HEK293 (cell line): ENCODE data around the gene NDUFB10.
A peak's percentile ranks its signal among the peaks of the same experiment; 100 is the strongest.

ENCODE experiments used
- CTCF ChIA-PET: fragments of 350-600 bp; formaldehyde crosslinking; extraction: SDS; loops from one replicate; lab custom pipeline; 2021; ENCODE audit warnings: antibody characterized with exemption; lab: Yijun Ruan, JAX
- POLR2A ChIA-PET: fragments of 300-600 bp; formaldehyde crosslinking; extraction: SDS; loops from one replicate; lab custom pipeline; 2020; ENCODE audit warnings: antibody characterized with exemption, inconsistent platforms; lab: Yijun Ruan, JAX
- H3K27ac ChIP-seq: fragments of 200-500 bp; sonication (Bioruptor generic); 2 replicates; pipeline ENCODE4 v1.5.1; 2014; ENCODE audit warnings: low read depth, low read length, control low read depth, inconsistent platforms; ENCODE audit errors: extremely low read depth
- H3K36me3 ChIP-seq, 2 experiments: fragments of 200-500 bp in 1 of 2; sonication (Bioruptor generic) in 1 of 2; 1 replicate in 1 of 2; 2 replicates in 1 of 2; pipeline ENCODE4 v1.5.1; 2014 to 2017; ENCODE audit warnings: inconsistent platforms in 2 of 2, low read length in 2 of 2; ENCODE audit not compliant: control insufficient read depth in 2 of 2, insufficient read depth in 1 of 2
- H3K4me1 ChIP-seq: fragments of 200-500 bp; sonication (Bioruptor generic); 2 replicates; pipeline ENCODE4 v1.5.1; 2014; ENCODE audit warnings: mild to moderate bottlenecking, low read length, inconsistent platforms; ENCODE audit not compliant: control insufficient read depth, insufficient read depth
- H3K4me3 ChIP-seq: 2 replicates; pipeline ENCODE4 v1.5.1; 2011; ENCODE audit warnings: low read depth, mild to moderate bottlenecking, control low read depth, low read length, moderate library complexity
- H3K9me3 ChIP-seq: fragments of 200-500 bp; sonication (Bioruptor generic); 2 replicates; pipeline ENCODE4 v1.5.1; 2014; ENCODE audit warnings: low read depth, low read length, inconsistent platforms; ENCODE audit not compliant: control insufficient read depth, insufficient read depth
- AEBP2 ChIP-seq: fragments of 450-650 bp; formaldehyde crosslinking; IDR thresholded peaks from 2 replicates; pipeline ENCODE4 v1.5.1; 2016; ENCODE audit warnings: missing biosample characterization, missing genetic modification characterization, borderline replicate concordance
- BCL11B ChIP-seq: fragments of 450-650 bp; formaldehyde crosslinking; IDR thresholded peaks from 2 replicates; pipeline ENCODE4 v1.5.1; 2016; ENCODE audit warnings: low read depth, missing biosample characterization, missing genetic modification characterization
- EGR2 ChIP-seq: fragments of 450-650 bp; formaldehyde crosslinking; IDR thresholded peaks from 2 replicates; pipeline ENCODE4 v1.5.1; 2016; ENCODE audit warnings: low read depth, missing biosample characterization, missing genetic modification characterization
- HOXC10 ChIP-seq: sonication (generic); formaldehyde crosslinking; IDR thresholded peaks from 2 replicates; pipeline ENCODE4 v1.8.1; 2023; ENCODE audit warnings: mild to moderate bottlenecking, missing genetic modification reagents
- OSR2 ChIP-seq: fragments of 450-650 bp; formaldehyde crosslinking; IDR thresholded peaks from 2 replicates; pipeline ENCODE4 v1.5.1; 2016; ENCODE audit warnings: missing biosample characterization, missing genetic modification characterization
- ZBTB20 ChIP-seq: fragments of 450-650 bp; formaldehyde crosslinking; IDR thresholded peaks from 2 replicates; pipeline ENCODE4 v1.5.1; 2016; ENCODE audit warnings: missing biosample characterization, missing genetic modification characterization
- ZFHX2 ChIP-seq: fragments of 450-650 bp; formaldehyde crosslinking; conservative IDR thresholded peaks from 2 replicates; pipeline ENCODE4 v1.5.1; 2016; ENCODE audit warnings: missing biosample characterization, missing genetic modification characterization
- ZNF10 ChIP-seq: fragments of 450-650 bp; formaldehyde crosslinking; IDR thresholded peaks from 2 replicates; pipeline ENCODE4 v1.5.1; 2017; ENCODE audit warnings: missing biosample characterization, missing genetic modification characterization
- ZNF112 ChIP-seq: fragments of 450-650 bp; formaldehyde crosslinking; IDR thresholded peaks from 2 replicates; pipeline ENCODE4 v1.5.0; 2017; ENCODE audit warnings: missing biosample characterization, missing genetic modification characterization
- ZNF155 ChIP-seq: fragments of 450-650 bp; formaldehyde crosslinking; IDR thresholded peaks from 2 replicates; pipeline ENCODE4 v1.5.1; 2016; ENCODE audit warnings: missing biosample characterization, missing genetic modification characterization
- ZNF157 ChIP-seq: fragments of 450-650 bp; formaldehyde crosslinking; IDR thresholded peaks from 2 replicates; pipeline ENCODE4 v1.5.1; 2016; ENCODE audit warnings: missing biosample characterization, missing genetic modification characterization
- ZNF16 ChIP-seq: fragments of 450-650 bp; formaldehyde crosslinking; IDR thresholded peaks from 2 replicates; pipeline ENCODE4 v1.5.1; 2016; ENCODE audit warnings: low read depth, missing biosample characterization, missing genetic modification characterization
- ZNF404 ChIP-seq: fragments of 450-650 bp; formaldehyde crosslinking; IDR thresholded peaks from 2 replicates; pipeline ENCODE4 v1.5.1; 2017; ENCODE audit warnings: missing biosample characterization, missing genetic modification characterization
- ZNF501 ChIP-seq: fragments of 450-650 bp; formaldehyde crosslinking; IDR thresholded peaks from 2 replicates; pipeline ENCODE4 v1.5.1; 2016; ENCODE audit warnings: missing biosample characterization, missing genetic modification characterization
- ZNF654 ChIP-seq: fragments of 450-650 bp; formaldehyde crosslinking; IDR thresholded peaks from 2 replicates; pipeline ENCODE4 v1.5.1; 2016; ENCODE audit warnings: low read depth, missing biosample characterization, missing genetic modification characterization
- ZNF692 ChIP-seq: fragments of 450-650 bp; formaldehyde crosslinking; IDR thresholded peaks from 2 replicates; pipeline ENCODE4 v1.5.1; 2016; ENCODE audit warnings: missing biosample characterization, missing genetic modification characterization
- ZSCAN16 ChIP-seq: fragments of 450-650 bp; formaldehyde crosslinking; IDR thresholded peaks from 2 replicates; pipeline ENCODE4 v1.5.1; 2016; ENCODE audit warnings: missing biosample characterization, missing genetic modification characterization
- ZSCAN23 ChIP-seq: fragments of 450-650 bp; formaldehyde crosslinking; IDR thresholded peaks from 2 replicates; pipeline ENCODE4 v1.5.1; 2016; ENCODE audit warnings: missing biosample characterization, missing genetic modification characterization
- ZSCAN30 ChIP-seq: fragments of 450-650 bp; IDR thresholded peaks from 2 replicates; pipeline ENCODE4 v1.5.1; 2018; ENCODE audit warnings: missing biosample characterization, mild to moderate bottlenecking, missing genetic modification characterization, moderate library complexity
- ZSCAN4 ChIP-seq: fragments of 450-650 bp; formaldehyde crosslinking; IDR thresholded peaks from 2 replicates; pipeline ENCODE4 v1.5.1; 2017; ENCODE audit warnings: missing biosample characterization, missing genetic modification characterization

NDUFB10 gene

GRCh38 chr16:1945559-1946391 is 13.6 kb upstream of the NDUFB10 start:
- no peak for TF ChIP-seq ZNF16
- no peak for TF ChIP-seq ZNF692 (tag by site-specific recombination)
- no peak for TF ChIP-seq HOXC10 (CRISPR knock-in tag)
- 0 out of 2 replicates have a peak, but pooled peaks have one; percentile 27 for TF ChIP-seq EGR2 (tag by site-specific recombination)
- TF ChIP-seq ZBTB20: no peak
- TF ChIP-seq ZNF10 (tag by site-specific recombination): no peak
- TF ChIP-seq ZFHX2 (tag by site-specific recombination): 0 out of 2 replicates have a peak, but pooled peaks have one; percentile 27
- no peak for TF ChIP-seq ZSCAN16 (tag by site-specific recombination)
- ChIA-PET POLR2A (interaction anchor here (0.7 to 1.2 kb wide), 3 partner anchors 15 to 19 kb away, joined by 3 to 8 read pairs (median 5); partner anchors contain the start of gene RPS2), CTCF (interaction anchor here (0.6 to 1.8 kb wide), 5 partner anchors 12 to 145 kb away, joined by 3 to 7 read pairs (median 3); no protein-coding TSS in a partner anchor)
- no peaks in the 10 kb centered on the region for H3K4me1 ChIP-seq
- H3K27ac ChIP-seq: no peak overlapping the region
- H3K36me3 ChIP-seq: peaks cover 0 to 3% of the 10 kb centered on the region in 2 experiments; a peak in 1 of 3 replicates
- H3K9me3 ChIP-seq: no peaks in the 10 kb centered on the region
- no peak overlapping the region for H3K4me3 ChIP-seq

- TF ChIP-seq ZNF654 (tag by site-specific recombination) (no peak), ZNF157 (no peak), HOXC10 (CRISPR knock-in tag) (no peak), ZSCAN30 (no peak), ZSCAN23 (tag by site-specific recombination) (no peak), ZNF404 (tag by site-specific recombination) (no peak), ZNF155 (tag by site-specific recombination) (no peak), AEBP2 (no peak), ZNF501 (tag by site-specific recombination) (no peak), OSR2 (tag by site-specific recombination) (no peak)
- Histone ChIP-seq H3K27ac (no peak overlapping the region), H3K4me3 (no peak overlapping the region), H3K9me3 (no peaks in the 10 kb centered on the region), H3K4me1 (no peaks in the 10 kb centered on the region), H3K36me3 (no peaks in the 10 kb centered on the region)
- POLR2A ChIA-PET: interaction anchor here (0.7 to 1.2 kb wide), 2 partner anchors 14 to 18 kb away, joined by 3 to 5 read pairs; partner anchors contain the start of gene RPS2
- CTCF ChIA-PET: interaction anchor here (0.6 to 1.8 kb wide), 3 partner anchors 23 to 267 kb away, joined by 3 to 7 read pairs (median 3); partner anchors contain the start of genes NUBP2 and SPSB3
These were observed 12.6 kb upstream of the NDUFB10 start for GRCh38 chr16:1946495-1947368.

GRCh38 chr16:1947369-1947670 is 12.0 kb upstream of the NDUFB10 start:
- TF ChIP-seq ZSCAN4 (tag by site-specific recombination) (no peak), ZNF112 (tag by site-specific recombination) (no peak), BCL11B (no peak)
- no peak overlapping the region for H3K4me3 ChIP-seq
- H3K36me3 ChIP-seq: no peaks in the 10 kb centered on the region
- H3K9me3 ChIP-seq: no peaks in the 10 kb centered on the region
- H3K27ac ChIP-seq: no peak overlapping the region
- CTCF ChIA-PET: interaction anchor here (0.6 to 1.8 kb wide), 2 partner anchors 24 to 268 kb away, joined by 3 to 7 read pairs; no protein-coding TSS in a partner anchor
- POLR2A ChIA-PET: no interaction called here
- H3K4me1 ChIP-seq: no peaks in the 10 kb centered on the region
